Brain microvascular endothelial cell (primary cell): ENCODE results near the gene HNRNPH1.

Experiments used
- DNase-seq: peaks from one replicate; pipeline ENCODE4 v3.0.0-alpha.2; 2020
- H3K27ac ChIP-seq: fragments of 250-450 bp; sonication (Bioruptor Pico); 2 replicates; pipeline ENCODE4 v1.5.1; 2020; ENCODE audit warnings: mild to moderate bottlenecking, moderate library complexity
- H3K27me3 ChIP-seq: fragments of 250-450 bp; sonication (Bioruptor Pico); replicated peaks from 2 replicates; pipeline ENCODE4 v1.5.1; 2020; ENCODE audit warnings: mild to moderate bottlenecking
- H3K36me3 ChIP-seq: fragments of 250-450 bp; sonication (Bioruptor Pico); replicated peaks from 2 replicates; pipeline ENCODE4 v1.5.1; 2020; ENCODE audit warnings: mild to moderate bottlenecking
- H3K4me3 ChIP-seq: 2 replicates; pipeline ENCODE4 v1.5.1; 2011; ENCODE audit warnings: low read depth, mild to moderate bottlenecking, control low read depth, low read length, moderate library complexity
- in situ Hi-C: cut with HindIII; loops from 2 replicates; pipeline ENCODE4 v1.10.0; 2017; ENCODE audit warnings: low sequenced_read_pairs, low pct_ligation_motif_present
- TF ChIP-seq, protein P1 (sequence below): IDR thresholded peaks from 2 replicates; pipeline ENCODE4 v1.5.1; 2011; ENCODE audit warnings: low read depth, mild to moderate bottlenecking, moderate library complexity, low read length, control low read depth, inconsistent platforms; ENCODE audit errors: missing control alignments

The HNRNPH1 gene

GRCh38 chr5:179613460-179614071 is 9.9 kb downstream of the HNRNPH1 start:
- H3K4me3 ChIP-seq: no peak overlapping the region
- no peak for DNase-seq
- H3K36me3 ChIP-seq: peaks cover 94% of the 10 kb centered on the region
- TF ChIP-seq, protein P1, sequence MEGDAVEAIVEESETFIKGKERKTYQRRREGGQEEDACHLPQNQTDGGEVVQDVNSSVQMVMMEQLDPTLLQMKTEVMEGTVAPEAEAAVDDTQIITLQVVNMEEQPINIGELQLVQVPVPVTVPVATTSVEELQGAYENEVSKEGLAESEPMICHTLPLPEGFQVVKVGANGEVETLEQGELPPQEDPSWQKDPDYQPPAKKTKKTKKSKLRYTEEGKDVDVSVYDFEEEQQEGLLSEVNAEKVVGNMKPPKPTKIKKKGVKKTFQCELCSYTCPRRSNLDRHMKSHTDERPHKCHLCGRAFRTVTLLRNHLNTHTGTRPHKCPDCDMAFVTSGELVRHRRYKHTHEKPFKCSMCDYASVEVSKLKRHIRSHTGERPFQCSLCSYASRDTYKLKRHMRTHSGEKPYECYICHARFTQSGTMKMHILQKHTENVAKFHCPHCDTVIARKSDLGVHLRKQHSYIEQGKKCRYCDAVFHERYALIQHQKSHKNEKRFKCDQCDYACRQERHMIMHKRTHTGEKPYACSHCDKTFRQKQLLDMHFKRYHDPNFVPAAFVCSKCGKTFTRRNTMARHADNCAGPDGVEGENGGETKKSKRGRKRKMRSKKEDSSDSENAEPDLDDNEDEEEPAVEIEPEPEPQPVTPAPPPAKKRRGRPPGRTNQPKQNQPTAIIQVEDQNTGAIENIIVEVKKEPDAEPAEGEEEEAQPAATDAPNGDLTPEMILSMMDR: no peak
- H3K27me3 ChIP-seq: no peaks in the 10 kb centered on the region
- in situ Hi-C loops: no loop called here
- no peak overlapping the region for H3K27ac ChIP-seq

DNA sequence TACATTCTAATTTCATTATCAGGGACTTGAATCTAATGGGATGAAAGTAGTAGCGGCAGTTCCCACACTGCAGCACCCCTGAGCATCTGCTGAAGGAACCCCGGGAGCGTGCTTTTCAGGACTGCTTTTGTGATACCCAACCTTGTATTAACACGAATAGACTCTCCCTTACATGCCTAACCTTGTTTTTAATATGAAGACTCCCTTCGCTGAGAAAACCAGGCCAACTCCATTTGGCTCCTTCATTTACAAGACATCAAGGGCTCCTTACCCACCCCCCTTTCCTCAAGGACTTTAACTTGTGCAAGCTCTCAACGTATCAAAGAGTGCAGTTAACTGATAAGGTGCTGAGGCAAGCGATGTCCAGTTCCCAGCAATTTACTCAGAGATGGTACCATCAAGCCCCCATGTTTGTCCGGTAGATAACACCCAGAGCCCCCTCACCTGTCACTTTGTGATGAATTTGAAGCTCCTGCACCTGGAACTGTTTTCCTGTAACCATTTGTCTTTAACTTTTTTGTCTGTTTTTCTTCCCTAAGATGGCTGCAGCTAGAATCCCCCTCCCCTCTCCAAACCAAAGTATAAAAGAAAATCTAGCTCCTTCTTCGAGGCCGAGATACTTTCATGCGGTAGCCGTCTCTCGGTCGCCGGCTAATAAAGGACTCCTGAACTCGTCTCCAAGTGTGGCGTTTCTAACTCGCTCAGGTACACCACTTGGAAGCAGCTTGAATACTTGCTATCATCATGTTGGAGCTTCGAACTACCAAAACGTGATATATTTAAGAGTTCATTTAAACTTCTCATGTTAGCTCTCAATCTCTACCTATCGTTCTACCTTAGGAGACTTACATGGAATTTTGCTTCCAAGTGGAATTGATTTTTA is 10.7 kb downstream of the HNRNPH1 start:
- Histone ChIP-seq H3K27me3 (no peaks in the 10 kb centered on the region), H3K4me3 (no peak overlapping the region), H3K36me3 (peaks cover 92% of the 10 kb centered on the region), H3K27ac (no peak overlapping the region)
- no peak for DNase-seq
- in situ Hi-C loops: no loop called here
- TF ChIP-seq, protein P1: no peak

- no peak for DNase-seq
- no peak overlapping the region for H3K4me3 ChIP-seq
- TF ChIP-seq, protein P1: no peak
- H3K27me3 ChIP-seq: no peaks in the 10 kb centered on the region
- in situ Hi-C loops: no loop called here
- H3K27ac ChIP-seq: no peak overlapping the region
- H3K36me3 ChIP-seq: peaks cover 83% of the 10 kb centered on the region
Measured at GRCh38 chr5:179610903-179611265, 12.6 kb downstream of the HNRNPH1 start.

DNA sequence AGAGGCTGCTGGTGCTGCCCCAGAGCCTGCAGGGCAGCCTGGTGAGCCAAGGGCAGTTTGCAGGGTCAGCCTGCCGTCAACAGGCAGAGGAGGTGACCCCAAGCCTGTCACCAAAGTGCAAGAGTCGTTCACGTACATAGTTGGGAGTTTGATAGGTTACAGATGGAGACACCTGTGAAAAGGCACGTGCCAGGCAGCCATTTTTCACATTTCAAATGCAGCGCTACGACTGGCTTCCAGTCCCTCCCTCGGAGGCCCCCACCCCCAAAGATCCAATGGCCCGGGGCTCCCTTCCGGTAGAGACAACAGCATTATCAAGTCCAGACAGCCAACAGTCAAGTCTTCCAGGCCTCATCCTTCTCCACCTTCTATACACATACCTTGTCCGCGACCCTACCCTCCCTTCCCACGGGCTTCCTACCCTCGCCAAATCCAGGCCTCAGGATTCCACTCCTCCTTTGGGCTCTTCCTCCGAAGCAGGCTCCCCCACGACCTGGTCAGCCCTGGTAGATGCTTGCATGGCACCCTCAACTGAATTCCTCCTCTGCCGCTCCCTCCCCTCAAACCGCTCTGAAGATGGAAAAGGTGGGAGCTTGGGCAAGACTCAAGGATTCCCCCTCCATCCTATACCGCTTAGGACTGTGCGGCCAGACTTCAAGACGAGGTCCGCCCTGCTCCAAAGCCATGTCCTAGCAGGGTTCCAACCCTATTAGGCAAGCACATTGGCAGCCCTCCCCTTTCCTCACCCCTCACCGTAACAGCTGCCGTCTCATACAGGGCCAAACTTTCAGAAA is 13.2 kb downstream of the HNRNPH1 start:
- Histone ChIP-seq H3K27ac (no peak overlapping the region), H3K27me3 (no peaks in the 10 kb centered on the region), H3K36me3 (peaks cover 83% of the 10 kb centered on the region), H3K4me3 (no peak overlapping the region)
- in situ Hi-C loops: no loop called here
- DNase-seq: no peak
- TF ChIP-seq, protein P1: no peak

GRCh38 chr5:179609834-179610108 is 13.7 kb downstream of the HNRNPH1 start:
- peaks cover 80% of the 10 kb centered on the region for H3K36me3 ChIP-seq
- H3K4me3 ChIP-seq: no peak overlapping the region
- no peak overlapping the region for H3K27ac ChIP-seq
- no peaks in the 10 kb centered on the region for H3K27me3 ChIP-seq
- no peak for DNase-seq
- TF ChIP-seq, protein P1: no peak
- in situ Hi-C loops: no loop called here
